Measurements from ENCODE around the gene SLC12A9.

The SLC12A9 gene

DNA sequence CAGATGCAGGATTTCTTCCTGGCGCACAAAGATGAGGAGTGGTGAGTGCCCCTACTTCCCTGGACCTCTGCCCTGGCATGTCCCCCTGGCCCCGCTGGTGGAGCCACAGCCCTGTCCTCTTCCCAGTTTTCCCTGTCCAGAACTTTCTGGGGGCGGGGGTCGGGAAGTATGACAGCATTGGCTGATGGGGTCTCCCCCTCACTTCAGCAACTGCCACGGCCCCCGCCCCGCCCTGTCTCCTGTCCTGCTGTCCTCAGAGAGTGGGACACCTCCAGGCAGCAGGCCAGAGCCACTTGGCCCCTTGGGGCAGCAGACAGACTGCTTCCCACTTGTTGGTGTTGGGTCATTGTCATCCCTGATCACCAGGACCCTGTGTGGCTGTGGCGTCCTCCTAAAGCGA is 29.7 kb downstream of the SLC12A9 start:
- in situ Hi-C loops (cut with MboI; ENCODE audit: low sequenced_read_pairs): no loop called here

DNA sequence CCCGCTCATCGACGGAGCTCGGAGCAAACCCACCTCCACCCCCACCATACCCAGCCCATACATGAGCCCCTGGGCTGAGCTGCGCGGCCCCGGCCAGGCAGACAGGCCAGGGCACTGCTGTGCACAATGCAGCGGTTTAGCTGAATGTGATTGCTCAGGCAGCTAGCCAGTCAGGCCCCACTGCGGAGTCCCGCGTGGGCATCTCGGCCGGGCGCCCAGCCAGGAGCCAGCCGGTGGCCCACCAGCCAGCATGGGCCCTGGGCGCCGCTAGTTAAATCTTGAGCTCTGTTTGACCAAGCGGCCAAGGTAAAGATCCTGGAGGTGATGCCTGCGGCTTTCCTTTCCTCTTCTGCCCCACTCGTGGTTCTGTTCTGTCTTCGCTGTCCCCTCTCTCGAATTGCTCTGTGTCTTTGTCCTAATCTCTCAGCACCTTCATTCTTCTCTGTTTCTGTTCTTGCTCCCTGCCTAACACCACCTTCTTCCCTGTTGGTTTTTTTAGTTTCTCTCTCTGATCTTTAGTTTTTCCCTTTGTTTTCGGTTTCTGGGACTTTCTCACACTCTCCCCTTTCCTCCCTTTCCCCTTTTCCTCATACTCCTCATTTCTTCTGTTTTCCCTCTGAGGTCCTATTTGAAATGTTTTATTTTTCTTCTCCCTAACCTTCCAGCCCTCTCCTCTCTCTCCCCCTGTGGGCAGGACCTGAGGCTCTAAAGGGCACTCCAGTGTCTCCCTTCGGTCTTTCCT is 30.4 kb downstream of the SLC12A9 start:
- in situ Hi-C loops (cut with MboI; ENCODE audit: low sequenced_read_pairs): no loop called here

DNA sequence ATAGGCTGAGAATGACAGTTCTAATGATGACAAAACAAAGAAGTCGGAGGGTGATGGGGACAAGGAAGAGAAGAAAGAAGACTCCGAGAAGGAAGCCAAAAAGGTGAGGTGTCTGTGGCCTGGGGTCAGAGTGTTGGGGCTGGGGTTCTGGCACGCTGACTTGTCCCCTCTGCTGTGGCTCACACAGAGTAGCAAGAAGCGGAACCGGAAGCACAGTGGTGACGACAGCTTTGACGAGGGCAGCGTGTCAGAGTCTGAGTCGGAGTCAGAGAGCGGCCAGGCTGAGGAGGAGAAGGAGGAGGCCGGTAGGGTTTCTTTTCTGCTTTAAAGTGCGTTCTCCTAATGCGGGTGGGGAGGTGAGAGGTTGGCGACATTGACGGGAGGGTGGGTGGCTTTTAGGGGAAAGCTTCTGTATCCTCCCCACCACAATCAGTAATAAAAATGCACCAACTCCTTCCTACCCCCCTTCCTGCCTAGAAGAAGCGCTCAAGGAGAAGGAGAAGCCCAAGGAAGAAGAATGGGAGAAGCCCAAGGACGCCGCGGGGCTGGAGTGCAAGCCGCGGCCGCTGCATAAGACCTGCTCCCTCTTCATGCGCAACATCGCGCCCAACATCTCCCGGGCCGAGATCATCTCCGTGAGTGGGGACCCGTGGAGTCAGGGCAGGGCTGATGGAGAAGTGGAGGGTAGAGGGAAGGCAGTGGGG is 32.4 kb downstream of the SLC12A9 start:
- in situ Hi-C loops (cut with MboI; ENCODE audit: low sequenced_read_pairs): no loop called here

- in situ Hi-C loops (cut with MboI; ENCODE audit: low sequenced_read_pairs): no loop called here
These were observed 33.1 kb downstream of the SLC12A9 start for GRCh38 chr7:100885440-100886141.

GRCh38 chr7:100886142-100886935 is 33.8 kb downstream of the SLC12A9 start:
- in situ Hi-C loops (cut with MboI; ENCODE audit: low sequenced_read_pairs): no loop called here

DNA sequence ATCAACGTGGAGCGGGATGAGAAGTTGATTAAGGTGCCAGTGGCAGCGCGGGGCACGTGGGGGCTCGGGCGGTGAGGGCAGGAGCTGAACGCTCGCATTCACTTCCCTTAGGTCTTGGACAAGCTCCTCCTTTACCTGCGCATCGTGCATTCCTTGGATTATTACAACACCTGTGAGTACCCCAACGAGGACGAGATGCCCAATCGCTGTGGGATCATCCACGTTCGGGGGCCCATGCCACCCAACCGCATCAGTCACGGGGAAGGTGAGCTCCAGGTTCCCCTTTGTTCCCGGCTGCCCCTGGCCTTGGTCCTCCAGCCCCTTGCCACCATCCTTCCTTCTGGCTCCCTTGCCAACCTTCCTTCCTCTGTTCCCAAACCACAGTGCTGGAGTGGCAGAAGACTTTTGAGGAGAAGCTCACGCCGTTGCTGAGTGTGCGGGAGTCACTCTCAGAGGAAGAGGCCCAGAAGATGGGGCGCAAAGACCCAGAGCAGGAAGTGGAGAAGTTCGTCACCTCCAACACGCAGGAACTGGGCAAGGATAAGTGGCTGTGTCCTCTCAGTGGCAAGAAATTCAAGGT is 34.5 kb downstream of the SLC12A9 start:
- in situ Hi-C loops (cut with MboI; ENCODE audit: low sequenced_read_pairs): no loop called here

GRCh38 chr7:100887516-100888290 is 35.2 kb downstream of the SLC12A9 start:
- in situ Hi-C loops (cut with MboI; ENCODE audit: low sequenced_read_pairs): no loop called here

- in situ Hi-C loops (cut with MboI; ENCODE audit: low sequenced_read_pairs): no loop called here
These were observed 35.9 kb downstream of the SLC12A9 start for GRCh38 chr7:100888291-100888987.

- in situ Hi-C loops (cut with MboI; ENCODE audit: low sequenced_read_pairs): no loop called here
These were observed 36.7 kb downstream of the SLC12A9 start, which contains the start of gene UFSP1 for GRCh38 chr7:100888988-100889750. TSS of gene UFSP1 (minus strand) at chr7:100889715. CDS start at chr7:100889271, 444 bp downstream.

GRCh38 chr7:100890653-100891567 is 38.4 kb downstream of the SLC12A9 start:
- in situ Hi-C loops (cut with MboI; ENCODE audit: low sequenced_read_pairs): loop anchor here (5.0 to 10.0 kb wide), 2 partner anchors 166 to 404 kb away; no protein-coding TSS in a partner anchor

DNA sequence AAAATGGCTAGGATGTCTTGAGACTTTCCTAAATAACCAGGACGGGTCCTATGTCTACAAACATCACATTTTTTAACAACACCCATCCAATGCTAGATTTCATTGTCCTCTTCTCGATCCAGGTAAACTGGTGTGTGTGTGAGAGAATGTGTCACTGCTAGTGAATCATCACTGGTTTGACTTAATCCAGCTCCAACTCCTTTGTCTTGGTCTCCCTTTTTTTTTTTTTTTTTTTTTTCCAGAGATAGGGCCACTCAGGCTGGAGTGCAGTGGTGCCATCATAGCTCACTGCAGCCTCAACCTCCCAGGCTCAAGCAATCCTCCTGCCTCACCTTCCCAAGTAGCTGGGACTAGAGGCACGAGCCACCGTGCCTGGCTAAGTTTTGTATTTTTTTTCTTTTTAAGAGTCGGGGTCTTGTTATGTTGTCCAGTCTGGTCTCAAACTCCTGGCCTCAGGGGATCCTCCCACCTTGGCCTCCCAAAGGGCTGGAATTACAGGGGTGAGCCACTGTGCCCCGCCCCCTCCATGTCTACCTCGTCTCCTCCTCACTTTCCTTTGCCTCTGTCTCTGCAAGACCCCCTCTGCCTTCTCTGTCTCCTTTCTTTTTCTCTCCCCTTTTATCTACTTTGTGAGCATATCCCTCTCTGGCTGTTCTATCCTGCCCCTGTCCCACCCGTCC is 39.2 kb downstream of the SLC12A9 start:
- in situ Hi-C loops (cut with MboI; ENCODE audit: low sequenced_read_pairs): loop anchor here (5.0 to 10.0 kb wide), 2 partner anchors 166 to 403 kb away; no protein-coding TSS in a partner anchor

GRCh38 chr7:100892364-100893317 is 40.1 kb downstream of the SLC12A9 start:
- in situ Hi-C loops (cut with MboI; ENCODE audit: low sequenced_read_pairs): loop anchor here (5.0 to 10.0 kb wide), 2 partner anchors 165 to 402 kb away; no protein-coding TSS in a partner anchor

DNA sequence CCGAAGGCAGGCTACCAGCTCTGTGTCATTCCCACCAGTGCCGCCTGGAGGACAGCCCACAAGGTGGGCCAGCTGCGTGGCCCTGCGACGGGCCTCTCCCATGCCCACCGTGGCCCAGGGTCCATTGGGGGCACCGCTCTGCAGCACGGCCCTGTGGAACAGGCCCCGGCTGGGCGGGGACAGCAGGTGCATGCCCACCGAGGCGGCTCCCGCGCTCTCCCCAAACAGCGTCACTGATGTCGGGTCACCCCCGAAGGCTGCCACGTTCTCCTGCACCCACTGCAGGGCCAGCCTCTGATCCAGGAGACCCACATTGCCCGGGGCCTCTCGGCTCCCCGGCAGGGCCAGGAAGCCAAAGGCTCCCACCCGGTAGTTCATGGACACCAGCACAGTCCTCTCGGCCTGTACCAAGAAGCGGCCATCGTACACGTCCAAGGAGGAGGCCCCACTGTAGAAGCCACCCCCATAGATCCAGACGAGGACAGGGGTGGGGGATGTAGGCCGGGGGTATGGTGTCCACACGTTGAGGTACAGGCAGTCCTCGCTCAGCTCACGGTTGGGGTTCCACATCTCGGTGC is 40.9 kb downstream of the SLC12A9 start:
- in situ Hi-C loops (cut with MboI; ENCODE audit: low sequenced_read_pairs): loop anchor here (5.0 to 10.0 kb wide), 2 partner anchors 164 to 401 kb away; no protein-coding TSS in a partner anchor

DNA sequence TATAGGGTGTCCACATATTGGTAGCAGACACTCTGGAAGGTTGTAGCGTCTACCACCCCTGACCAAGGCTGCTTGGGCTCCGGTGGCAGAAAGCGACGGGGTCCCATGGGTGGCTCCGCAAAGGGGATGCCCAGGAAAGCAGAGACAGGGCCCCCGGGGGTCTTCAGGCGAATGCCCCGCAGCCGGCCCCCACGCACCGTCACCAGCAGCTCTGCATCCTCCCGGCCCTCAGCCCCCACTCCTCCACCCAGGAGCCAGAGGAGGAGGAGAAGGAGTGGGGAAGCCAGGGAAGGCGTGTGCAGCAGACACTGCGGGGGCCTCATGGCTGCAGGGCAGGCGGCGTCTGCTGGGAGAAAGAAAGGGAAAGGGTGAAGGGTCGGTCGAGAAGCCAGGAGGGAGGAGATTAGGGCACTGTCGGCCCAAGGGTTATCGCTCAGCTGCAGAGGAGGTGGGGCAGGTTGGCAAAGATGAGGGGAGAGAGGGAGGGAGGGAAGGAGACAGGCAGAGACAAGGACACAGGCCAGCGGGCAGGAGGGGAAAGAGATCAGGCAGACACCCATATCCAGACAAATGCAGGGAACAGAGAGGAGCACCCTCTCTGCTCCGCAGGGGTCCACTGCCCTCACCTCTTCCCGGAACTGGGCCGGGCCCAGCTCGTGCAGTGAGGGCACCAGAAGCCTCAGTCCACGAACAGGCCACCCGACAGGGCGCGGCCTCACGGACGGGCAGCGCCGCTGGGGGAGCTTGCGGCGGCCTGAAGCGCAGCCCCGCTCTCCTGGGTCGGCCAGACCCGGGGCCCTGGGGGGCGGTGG is 41.6 kb downstream of the SLC12A9 start:
- in situ Hi-C loops (cut with MboI; ENCODE audit: low sequenced_read_pairs): loop anchor here (5.0 to 10.0 kb wide), 2 partner anchors 163 to 401 kb away; no protein-coding TSS in a partner anchor

Data from HL-60/S4 (cell line).